Memory B cell (primary cell): ENCODE measurements around the gene ADCYAP1R1.
"Not testable (repeated sequence)": the region's sequence is repeated elsewhere in the genome, so short reads cannot be mapped to it uniquely, and the experiment has no call there.

Experiments
- ATAC-seq: fragments of 150-1000 bp; cut with Tn5 transposase; 2 replicates; pipeline ENCODE4 v1.10.0; 2021; ENCODE audit warnings: low read depth, mild to moderate bottlenecking, moderate library complexity
- DNase-seq, 2 donors: peaks; one replicate each; pipeline ENCODE4 v3.0.0; 2022; ENCODE audit warnings: low spot score in 2 of 2
- H3K27ac Mint-ChIP-seq: one replicate; pipeline ENCODE4 v1.8.0; 2022; ENCODE audit warnings: mild to moderate bottlenecking, moderate library complexity, mixed read lengths
- H3K27me3 Mint-ChIP-seq: one replicate; pipeline ENCODE4 v1.8.0; 2022; ENCODE audit warnings: mixed read lengths
- H3K36me3 Mint-ChIP-seq: one replicate; pipeline ENCODE4 v1.8.0; 2022; ENCODE audit warnings: mild to moderate bottlenecking, mixed read lengths
- H3K4me1 Mint-ChIP-seq: one replicate; pipeline ENCODE4 v1.8.0; 2022; ENCODE audit warnings: mixed read lengths
- H3K4me3 Mint-ChIP-seq: one replicate; pipeline ENCODE4 v1.8.0; 2022; ENCODE audit warnings: mild to moderate bottlenecking, moderate library complexity, mixed read lengths
- H3K9me3 Mint-ChIP-seq: one replicate; pipeline ENCODE4 v1.8.0; 2022; ENCODE audit warnings: mixed read lengths

The ADCYAP1R1 gene

GRCh38 chr7:31123321-31123720, 71.2 kb downstream of the ADCYAP1R1 start:
- Mint-ChIP-seq H3K4me1 (no peaks in the 10 kb centered on the region), H3K27ac (no peak overlapping the region), H3K4me3 (no peak overlapping the region), H3K27me3 (peaks cover 6% of the 10 kb centered on the region), H3K36me3 (no peaks in the 10 kb centered on the region), H3K9me3 (no peaks in the 10 kb centered on the region)
- ATAC-seq: no peak
- no peak for DNase-seq

GRCh38 chr7:31123726-31124125, 71.6 kb downstream of the ADCYAP1R1 start:
- Mint-ChIP-seq H3K4me1 (no peaks in the 10 kb centered on the region), H3K9me3 (no peaks in the 10 kb centered on the region), H3K27ac (no peak overlapping the region), H3K4me3 (no peak overlapping the region), H3K36me3 (no peaks in the 10 kb centered on the region), H3K27me3 (peaks cover 6% of the 10 kb centered on the region)
- no peak for DNase-seq
- no peak for ATAC-seq

GRCh38 chr7:31125171-31125570, 73.1 kb downstream of the ADCYAP1R1 start:
- no peak overlapping the region for H3K27ac Mint-ChIP-seq
- no peaks in the 10 kb centered on the region for H3K9me3 Mint-ChIP-seq
- ATAC-seq (no peak), DNase-seq (no peak)
- H3K4me3 Mint-ChIP-seq: no peak overlapping the region
- H3K27me3 Mint-ChIP-seq: peaks cover 8% of the 10 kb centered on the region
- H3K4me1 Mint-ChIP-seq: no peaks in the 10 kb centered on the region
- H3K36me3 Mint-ChIP-seq: no peaks in the 10 kb centered on the region

- ATAC-seq (no peak), DNase-seq (no peak)
- Mint-ChIP-seq H3K4me1 (no peaks in the 10 kb centered on the region), H3K27ac (no peak overlapping the region), H3K4me3 (no peak overlapping the region), H3K9me3 (no peaks in the 10 kb centered on the region), H3K27me3 (peaks cover 8% of the 10 kb centered on the region), H3K36me3 (no peaks in the 10 kb centered on the region)
These were observed 74.9 kb downstream of the ADCYAP1R1 start for GRCh38 chr7:31126976-31127375.

- Mint-ChIP-seq H3K9me3 (no peaks in the 10 kb centered on the region), H3K4me3 (no peak overlapping the region), H3K4me1 (no peaks in the 10 kb centered on the region), H3K36me3 (no peaks in the 10 kb centered on the region), H3K27ac (no peak overlapping the region), H3K27me3 (peaks cover 5% of the 10 kb centered on the region)
- DNase-seq: no peak
- ATAC-seq: no peak
These were observed 77.0 kb downstream of the ADCYAP1R1 start for GRCh38 chr7:31129067-31129466.

- Mint-ChIP-seq H3K27me3 (peaks cover 2% of the 10 kb centered on the region), H3K9me3 (no peaks in the 10 kb centered on the region), H3K4me1 (peaks cover 4% of the 10 kb centered on the region), H3K27ac (no peak overlapping the region), H3K36me3 (no peaks in the 10 kb centered on the region), H3K4me3 (no peak overlapping the region)
- ATAC-seq (no peak), DNase-seq (no peak)
These were observed 81.4 kb downstream of the ADCYAP1R1 start for GRCh38 chr7:31133497-31133896.

- H3K27me3 Mint-ChIP-seq: no peaks in the 10 kb centered on the region
- peak; percentile 59 for ATAC-seq
- peak; percentile 22 to 39 for DNase-seq
- H3K4me1 Mint-ChIP-seq: peaks cover 4% of the 10 kb centered on the region
- H3K27ac Mint-ChIP-seq: no peak overlapping the region
- no peaks in the 10 kb centered on the region for H3K9me3 Mint-ChIP-seq
- H3K36me3 Mint-ChIP-seq: no peaks in the 10 kb centered on the region
- no peak overlapping the region for H3K4me3 Mint-ChIP-seq
These were observed 82.4 kb downstream of the ADCYAP1R1 start for GRCh38 chr7:31134246-31135188.

- DNase-seq (no peak), ATAC-seq (no peak)
- H3K4me1 Mint-ChIP-seq: peaks cover 4% of the 10 kb centered on the region
- no peak overlapping the region for H3K27ac Mint-ChIP-seq
- H3K36me3 Mint-ChIP-seq: no peaks in the 10 kb centered on the region
- H3K27me3 Mint-ChIP-seq: no peaks in the 10 kb centered on the region
- H3K9me3 Mint-ChIP-seq: no peaks in the 10 kb centered on the region
- no peak overlapping the region for H3K4me3 Mint-ChIP-seq
These were observed 85.1 kb downstream of the ADCYAP1R1 start for GRCh38 chr7:31137234-31137633.

- Mint-ChIP-seq H3K36me3 (no peaks in the 10 kb centered on the region), H3K27ac (no peak overlapping the region), H3K27me3 (peaks cover 12% of the 10 kb centered on the region), H3K9me3 (peaks cover 5% of the 10 kb centered on the region), H3K4me1 (no peaks in the 10 kb centered on the region), H3K4me3 (no peak overlapping the region)
- ATAC-seq (no peak), DNase-seq (no peak)
These were observed 93.2 kb downstream of the ADCYAP1R1 start for GRCh38 chr7:31145339-31145738.

GRCh38 chr7:31146030-31146429, 93.9 kb downstream of the ADCYAP1R1 start:
- Mint-ChIP-seq H3K9me3 (peaks cover 5% of the 10 kb centered on the region), H3K27me3 (peaks cover 12% of the 10 kb centered on the region), H3K4me1 (no peaks in the 10 kb centered on the region), H3K27ac (no peak overlapping the region), H3K36me3 (no peaks in the 10 kb centered on the region), H3K4me3 (no peak overlapping the region)
- ATAC-seq (no peak), DNase-seq (no peak)

- no peak for ATAC-seq
- peaks cover 12% of the 10 kb centered on the region for H3K27me3 Mint-ChIP-seq
These were observed 94.4 kb downstream of the ADCYAP1R1 start for GRCh38 chr7:31146538-31146937.

GRCh38 chr7:31151849-31152248, 99.7 kb downstream of the ADCYAP1R1 start:
- Mint-ChIP-seq H3K4me1 (no peaks in the 10 kb centered on the region), H3K27me3 (peaks cover 3% of the 10 kb centered on the region), H3K27ac (no peak overlapping the region), H3K36me3 (no peaks in the 10 kb centered on the region), H3K9me3 (peaks cover 5% of the 10 kb centered on the region), H3K4me3 (no peak overlapping the region)
- no peak for ATAC-seq
- DNase-seq: no peak

More at GRCh38 chr7:31146538-31146937, 94.4 kb downstream of the ADCYAP1R1 start:
- Mint-ChIP-seq H3K4me1 (no peaks in the 10 kb centered on the region), H3K9me3 (peaks cover 5% of the 10 kb centered on the region), H3K36me3 (no peaks in the 10 kb centered on the region), H3K4me3 (no peak overlapping the region), H3K27ac (no peak overlapping the region)
- DNase-seq: no peak

- DNase-seq, H3K27me3 Mint-ChIP-seq, H3K4me1 Mint-ChIP-seq, H3K4me3 Mint-ChIP-seq, H3K36me3 Mint-ChIP-seq, H3K9me3 Mint-ChIP-seq, ATAC-seq, H3K27ac Mint-ChIP-seq: not testable (repeated sequence)
These were observed 101.2 kb downstream of the ADCYAP1R1 start for GRCh38 chr7:31153318-31153717.

GRCh38 chr7:31160941-31161340, 108.8 kb downstream of the ADCYAP1R1 start:
- H3K36me3 Mint-ChIP-seq: no peaks in the 10 kb centered on the region
- no peaks in the 10 kb centered on the region for H3K9me3 Mint-ChIP-seq
- no peak overlapping the region for H3K27ac Mint-ChIP-seq
- peaks cover 3% of the 10 kb centered on the region for H3K27me3 Mint-ChIP-seq
- no peak overlapping the region for H3K4me3 Mint-ChIP-seq
- no peak for DNase-seq
- H3K4me1 Mint-ChIP-seq: no peaks in the 10 kb centered on the region
- ATAC-seq: no peak
